Prostate gland (tissue), 2 donors: ENCODE measurements around the gene SPNS3.

Experiments used
- CTCF ChIP-seq, 4 experiments: fragments of 200-600 bp in 2 of 4; fragments of 450-650 bp in 2 of 4; sonication (generic) in 2 of 4; IDR thresholded peaks; 1 replicate in 3 of 4; 2 replicates in 1 of 4; pipeline ENCODE4 v1.5.1; 2016 to 2019; ENCODE audit warnings: antibody characterized with exemption in 4 of 4, mild to moderate bottlenecking in 2 of 4, moderate library complexity in 2 of 4
- POLR2A ChIP-seq: fragments of 450-650 bp; IDR thresholded peaks from one replicate; pipeline ENCODE4 v1.6.1; 2016; ENCODE audit warnings: antibody characterized with exemption, mild to moderate bottlenecking

- TF ChIP-seq POLR2A, result no peak
- no peak for TF ChIP-seq CTCF (IDR thresholded peaks at IDR 0.05)
These were observed 90.2 kb downstream of the SPNS3 start for GRCh38 chr17:4523946-4524345.
